Loucy (cell line): ENCODE data around the gene CA11.

ENCODE experiments used
- H2AFZ ChIP-seq: fragments of 200-600 bp; sonication (generic); 2 replicates; pipeline ENCODE4 v1.6.0; 2016; ENCODE audit warnings: antibody characterized with exemption, mild to moderate bottlenecking, low read length, moderate library complexity
- H3F3A ChIP-seq: fragments of 200-600 bp; 2 replicates; pipeline ENCODE4 v1.6.0; 2016; ENCODE audit warnings: antibody characterized with exemption, low read depth, mild to moderate bottlenecking
- H3K27me3 ChIP-seq: fragments of 200-600 bp; sonication (generic); 2 replicates; pipeline ENCODE4 v1.6.1; 2014; ENCODE audit warnings: low read length, mild to moderate bottlenecking; ENCODE audit not compliant: insufficient read depth, poor library complexity, severe bottlenecking
- H3K36me3 ChIP-seq: fragments of 200-600 bp; sonication (generic); 2 replicates; pipeline ENCODE4 v1.6.1; 2016; ENCODE audit warnings: low read length; ENCODE audit not compliant: insufficient read depth
- H3K4me1 ChIP-seq: fragments of 200-600 bp; sonication (generic); 2 replicates; pipeline ENCODE4 v1.5.1; 2014; ENCODE audit warnings: low read length, mild to moderate bottlenecking; ENCODE audit not compliant: insufficient read depth, poor library complexity, severe bottlenecking
- H3K4me2 ChIP-seq: fragments of 200-600 bp; sonication (generic); 2 replicates; pipeline ENCODE4 v1.6.0; 2014; ENCODE audit warnings: antibody characterized with exemption, low read length, low read depth, mild to moderate bottlenecking; ENCODE audit not compliant: poor library complexity, severe bottlenecking
- H3K4me3 ChIP-seq: fragments of 200-600 bp; sonication (generic); 2 replicates; pipeline ENCODE4 v1.5.1; 2014; ENCODE audit warnings: low read length, mild to moderate bottlenecking, mixed read lengths; ENCODE audit not compliant: poor library complexity, severe bottlenecking
- H3K79me2 ChIP-seq: fragments of 200-600 bp; sonication (generic); 2 replicates; pipeline ENCODE4 v1.6.1; 2014; ENCODE audit warnings: low read length; ENCODE audit not compliant: insufficient read depth
- H3K9ac ChIP-seq: fragments of 200-600 bp; sonication (generic); 2 replicates; pipeline ENCODE4 v1.6.0; 2014; ENCODE audit warnings: mild to moderate bottlenecking, low read depth, low read length, moderate library complexity; ENCODE audit not compliant: poor library complexity, severe bottlenecking
- H3K9me2 ChIP-seq: fragments of 200-600 bp; sonication (generic); replicated peaks from 2 replicates; pipeline ENCODE4 v1.6.1; 2016; ENCODE audit warnings: low read depth, low read length, mixed read lengths
- H3K9me3 ChIP-seq: fragments of 200-600 bp; sonication (generic); 2 replicates; pipeline ENCODE4 v1.6.1; 2014; ENCODE audit warnings: mild to moderate bottlenecking, antibody characterized with exemption, low read length, low read depth; ENCODE audit not compliant: insufficient read depth
- H4K20me1 ChIP-seq: fragments of 200-600 bp; sonication (generic); 2 replicates; pipeline ENCODE4 v1.6.0; 2014; ENCODE audit warnings: antibody characterized with exemption, low read length, mild to moderate bottlenecking; ENCODE audit not compliant: insufficient read depth, poor library complexity, severe bottlenecking
- EZH2phosphoT487 ChIP-seq: fragments of 200-600 bp; IDR thresholded peaks from 2 replicates; pipeline ENCODE4 v1.6.1; 2018; ENCODE audit warnings: antibody characterized with exemption, mild to moderate bottlenecking, moderate library complexity, borderline replicate concordance
- TF ChIP-seq, protein P1 (sequence below): fragments of 200-600 bp; sonication (generic); conservative IDR thresholded peaks from 2 replicates; pipeline ENCODE4 v1.5.1; 2014; ENCODE audit warnings: mild to moderate bottlenecking, antibody characterized with exemption, low read length

Gene CA11

DNA sequence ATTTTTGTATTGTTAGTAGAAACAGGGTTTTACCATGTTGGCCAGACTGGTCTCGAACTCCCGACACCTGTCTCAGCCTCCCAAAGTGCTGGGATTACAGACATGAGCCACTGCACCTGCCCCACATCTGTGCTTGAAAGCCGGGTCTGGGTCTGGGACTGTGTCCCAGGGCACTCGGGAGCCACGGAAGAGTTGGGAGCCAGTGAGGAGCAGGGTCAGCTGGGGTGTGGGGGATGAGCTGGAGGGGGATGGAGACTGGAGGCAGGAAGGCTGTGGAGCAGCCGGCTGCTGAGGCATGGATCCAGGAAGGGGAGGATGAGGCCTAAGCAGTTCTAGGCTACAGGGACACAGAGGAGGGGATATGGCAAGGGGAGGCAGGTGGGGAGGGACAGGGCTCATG is 50.2 kb downstream of the CA11 start:
- H4K20me1 ChIP-seq = no peaks in the 10 kb centered on the region
- no peak overlapping the region for H2AFZ ChIP-seq
- no peaks in the 10 kb centered on the region for H3K9me2 ChIP-seq
- H3K36me3 ChIP-seq = no peaks in the 10 kb centered on the region
- no peak overlapping the region for H3K4me2 ChIP-seq
- no peaks in the 10 kb centered on the region for H3K79me2 ChIP-seq
- no peaks in the 10 kb centered on the region for H3K27me3 ChIP-seq
- no peaks in the 10 kb centered on the region for H3K9me3 ChIP-seq
- TF ChIP-seq, protein P1, sequence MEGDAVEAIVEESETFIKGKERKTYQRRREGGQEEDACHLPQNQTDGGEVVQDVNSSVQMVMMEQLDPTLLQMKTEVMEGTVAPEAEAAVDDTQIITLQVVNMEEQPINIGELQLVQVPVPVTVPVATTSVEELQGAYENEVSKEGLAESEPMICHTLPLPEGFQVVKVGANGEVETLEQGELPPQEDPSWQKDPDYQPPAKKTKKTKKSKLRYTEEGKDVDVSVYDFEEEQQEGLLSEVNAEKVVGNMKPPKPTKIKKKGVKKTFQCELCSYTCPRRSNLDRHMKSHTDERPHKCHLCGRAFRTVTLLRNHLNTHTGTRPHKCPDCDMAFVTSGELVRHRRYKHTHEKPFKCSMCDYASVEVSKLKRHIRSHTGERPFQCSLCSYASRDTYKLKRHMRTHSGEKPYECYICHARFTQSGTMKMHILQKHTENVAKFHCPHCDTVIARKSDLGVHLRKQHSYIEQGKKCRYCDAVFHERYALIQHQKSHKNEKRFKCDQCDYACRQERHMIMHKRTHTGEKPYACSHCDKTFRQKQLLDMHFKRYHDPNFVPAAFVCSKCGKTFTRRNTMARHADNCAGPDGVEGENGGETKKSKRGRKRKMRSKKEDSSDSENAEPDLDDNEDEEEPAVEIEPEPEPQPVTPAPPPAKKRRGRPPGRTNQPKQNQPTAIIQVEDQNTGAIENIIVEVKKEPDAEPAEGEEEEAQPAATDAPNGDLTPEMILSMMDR = no peak
- TF ChIP-seq EZH2phosphoT487 = no peak
- H3F3A ChIP-seq = no peaks in the 10 kb centered on the region
- no peaks in the 10 kb centered on the region for H3K4me1 ChIP-seq
- no peak overlapping the region for H3K4me3 ChIP-seq
- no peak overlapping the region for H3K9ac ChIP-seq

DNA sequence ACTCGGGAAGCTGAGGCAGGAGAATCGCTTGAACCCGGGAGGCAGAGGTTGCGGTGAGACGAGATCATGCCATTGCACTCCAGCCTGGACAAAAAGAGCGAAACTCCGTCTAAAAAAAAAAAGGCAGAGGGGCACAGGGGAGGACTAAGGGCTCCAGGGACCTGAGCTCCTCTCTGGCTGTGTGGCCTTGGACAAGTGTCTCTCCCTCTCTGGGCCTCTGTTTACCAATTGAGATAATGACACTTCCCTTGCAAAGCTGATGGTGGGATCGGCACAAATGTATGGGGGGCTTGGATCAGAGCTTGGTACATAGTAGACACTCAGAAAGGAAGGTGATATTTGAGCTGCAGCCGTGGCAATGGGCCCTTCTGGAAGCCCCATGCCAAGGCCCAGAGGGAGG is 50.8 kb downstream of the CA11 start:
- no peaks in the 10 kb centered on the region for H3F3A ChIP-seq
- no peak overlapping the region for H3K4me3 ChIP-seq
- no peaks in the 10 kb centered on the region for H3K27me3 ChIP-seq
- H3K9ac ChIP-seq = no peak overlapping the region
- H3K4me1 ChIP-seq = no peaks in the 10 kb centered on the region
- TF ChIP-seq, protein P1 = no peak
- no peak for TF ChIP-seq EZH2phosphoT487
- no peak overlapping the region for H2AFZ ChIP-seq
- no peaks in the 10 kb centered on the region for H3K9me3 ChIP-seq
- H4K20me1 ChIP-seq = no peaks in the 10 kb centered on the region
- no peaks in the 10 kb centered on the region for H3K9me2 ChIP-seq
- no peaks in the 10 kb centered on the region for H3K79me2 ChIP-seq
- no peaks in the 10 kb centered on the region for H3K36me3 ChIP-seq
- H3K4me2 ChIP-seq = no peak overlapping the region

DNA sequence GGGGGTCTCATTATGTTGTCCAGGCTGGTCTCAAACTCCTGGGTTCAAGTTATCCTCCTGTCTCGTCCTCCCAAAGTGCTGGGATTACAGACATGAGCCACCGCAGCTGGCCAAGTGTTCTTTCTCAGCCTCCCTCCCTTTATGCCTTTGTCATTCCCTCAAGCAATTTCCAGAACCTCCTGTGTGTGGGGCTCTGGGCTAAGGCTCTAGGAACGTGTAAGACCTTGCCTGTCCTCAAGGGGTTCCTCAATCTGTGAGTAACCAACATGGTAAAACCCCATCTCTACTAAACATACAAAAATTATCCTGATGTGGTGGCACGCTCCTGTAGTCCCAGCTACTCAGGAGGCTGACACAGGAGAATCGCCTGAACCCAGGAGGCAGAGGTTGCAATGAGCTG is 55.0 kb downstream of the CA11 start:
- TF ChIP-seq, protein P1 = no peak
- TF ChIP-seq EZH2phosphoT487 = no peak
- no peaks in the 10 kb centered on the region for H3K79me2 ChIP-seq
- no peaks in the 10 kb centered on the region for H4K20me1 ChIP-seq
- H3K36me3 ChIP-seq = no peaks in the 10 kb centered on the region
- no peaks in the 10 kb centered on the region for H3K9me3 ChIP-seq
- H3K9ac ChIP-seq = no peak overlapping the region
- peaks cover 8% of the 10 kb centered on the region for H3K4me1 ChIP-seq
- H3K27me3 ChIP-seq = no peaks in the 10 kb centered on the region
- no peak overlapping the region for H3K4me3 ChIP-seq
- H3K9me2 ChIP-seq = no peaks in the 10 kb centered on the region
- H3K4me2 ChIP-seq = no peak overlapping the region
- H2AFZ ChIP-seq = no peak overlapping the region
- H3F3A ChIP-seq = no peaks in the 10 kb centered on the region
